HG02840 (cell line): Measurements from ENCODE around the gene ALX4.

ENCODE experiments used
- ATAC-seq: cut with Tn5 transposase; IDR thresholded peaks from one replicate; pipeline ENCODE4 v1.9.1; 2021; ENCODE audit warnings: mild to moderate bottlenecking, moderate library complexity, moderate number of reproducible peaks; ENCODE audit not compliant: unreplicated experiment, low FRiP score

ALX4 gene

DNA sequence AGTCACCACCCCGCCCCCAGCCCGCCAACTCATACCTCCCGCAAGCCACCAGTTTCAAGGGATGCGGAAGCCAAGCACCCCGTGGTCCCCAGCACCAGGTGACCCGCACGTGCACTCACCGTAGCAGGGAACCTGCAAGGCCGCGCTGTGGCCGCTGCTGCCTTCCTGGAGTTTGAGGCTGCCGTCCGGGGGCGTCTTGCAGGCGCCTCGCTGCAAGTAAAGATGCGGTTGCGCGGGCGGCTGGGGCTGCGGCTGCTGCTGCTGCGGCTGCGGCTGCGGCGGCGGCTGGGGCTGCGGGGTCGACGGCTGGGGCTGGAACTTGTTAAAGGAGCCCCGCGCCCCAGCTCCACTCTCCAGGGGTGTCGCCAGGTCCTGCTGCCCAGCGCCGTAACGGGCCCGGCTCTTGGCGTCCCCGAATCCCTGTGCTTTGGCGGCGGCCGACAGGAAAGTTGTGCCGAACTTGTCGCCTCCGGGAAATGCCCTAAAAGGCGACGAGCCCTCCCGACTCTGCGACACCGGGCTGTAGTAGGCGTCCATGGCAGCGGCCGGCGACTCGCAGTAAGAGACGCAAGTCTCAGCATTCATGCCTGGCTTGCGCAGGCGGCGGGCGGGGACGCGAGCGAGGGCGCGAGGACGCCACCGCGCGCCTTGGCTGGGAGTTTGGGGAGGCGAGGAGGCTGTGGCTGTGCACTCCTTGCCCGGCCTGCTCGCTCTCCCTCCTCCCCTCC is at the start of gene ALX4:
ALX4 (minus strand) TSS at position 662 of the 728 bp plus-strand sequence; CDS start at position 585, 77 bp downstream.
- no peak for ATAC-seq

- no peak for ATAC-seq
Measured at GRCh38 chr11:44359162-44359561, 49.2 kb upstream of the ALX4 start.

DNA sequence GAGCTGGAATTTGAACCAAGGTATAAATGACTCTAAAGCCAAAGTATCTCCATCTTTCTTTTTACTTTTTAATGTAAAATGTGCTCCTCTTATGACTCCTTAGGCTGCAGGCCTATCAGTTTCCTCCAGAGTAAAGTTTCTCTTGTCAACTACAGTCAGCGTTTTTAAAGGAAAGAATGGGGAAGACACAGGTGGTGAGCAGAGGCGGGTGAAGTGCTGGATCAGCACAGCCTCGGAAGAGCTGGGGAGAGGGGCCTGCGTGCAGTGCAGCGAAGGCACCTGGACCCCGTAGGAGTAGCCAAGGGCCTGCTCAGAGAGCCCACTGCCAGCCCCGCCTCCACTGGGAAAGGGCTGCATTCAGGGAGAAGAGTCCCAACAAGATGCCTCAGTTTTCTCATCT is 48.8 kb upstream of the ALX4 start:
- no peak for ATAC-seq

- ATAC-seq: no peak
Measured at GRCh38 chr11:44357711-44358110, 47.8 kb upstream of the ALX4 start.

DNA sequence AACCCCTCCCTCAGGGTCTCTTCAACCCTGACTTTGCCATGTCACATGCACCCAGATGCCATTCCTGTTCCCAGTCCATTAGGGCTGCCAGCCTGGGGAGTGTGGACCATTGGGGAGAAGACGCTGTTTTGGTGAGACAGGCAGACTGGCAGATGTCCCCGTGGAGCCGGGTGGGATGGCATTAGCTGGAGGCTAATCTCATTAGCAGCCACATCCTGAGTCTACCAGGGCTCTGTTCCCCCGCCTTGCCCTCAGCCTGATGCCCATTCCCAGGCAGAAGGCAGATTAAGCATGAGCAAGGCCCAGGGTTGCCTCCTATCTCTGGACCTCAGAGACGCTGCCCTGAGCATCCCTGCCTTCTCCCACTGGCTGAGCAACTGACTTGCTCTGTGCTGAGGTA is 46.4 kb upstream of the ALX4 start:
- no peak for ATAC-seq

- ATAC-seq: no peak
Measured at GRCh38 chr11:44351898-44352498, 42.1 kb upstream of the ALX4 start.

DNA sequence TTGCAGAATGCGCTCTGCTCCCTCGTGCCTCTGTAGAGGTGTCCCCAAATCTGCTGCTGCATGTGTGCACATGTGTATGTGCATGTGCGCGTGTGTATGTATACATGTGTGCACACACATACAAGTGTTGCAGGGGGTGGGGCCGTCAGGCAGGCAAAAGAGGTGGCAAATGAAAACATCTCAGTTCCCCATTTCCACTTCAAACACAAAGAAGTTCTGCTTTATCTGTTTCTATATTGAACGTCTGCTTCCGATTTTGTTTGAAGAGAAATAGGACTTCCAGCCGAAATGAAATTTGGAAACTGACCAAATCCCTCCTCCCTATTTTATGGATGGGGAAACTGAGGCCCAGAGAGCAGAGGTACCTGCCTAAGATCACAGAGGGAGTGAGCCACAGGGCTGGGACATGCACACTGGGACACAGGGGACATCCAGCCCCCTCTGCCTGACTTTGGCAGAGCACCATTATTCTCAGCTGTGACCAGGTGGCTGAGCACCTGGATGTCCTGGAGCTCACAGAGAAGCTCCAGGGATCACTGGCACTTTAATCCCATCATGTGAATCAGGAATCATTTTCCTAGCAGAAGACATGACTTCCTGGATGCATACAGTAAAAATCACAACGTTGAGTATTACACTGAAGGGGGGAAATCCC is 41.2 kb upstream of the ALX4 start:
- no peak for ATAC-seq

GRCh38 chr11:44349328-44349727 is 39.4 kb upstream of the ALX4 start:
- ATAC-seq: no peak

GRCh38 chr11:44348721-44349120 is 38.8 kb upstream of the ALX4 start:
- no peak for ATAC-seq

- no peak for ATAC-seq
Measured at GRCh38 chr11:44348114-44348513, 38.2 kb upstream of the ALX4 start.

DNA sequence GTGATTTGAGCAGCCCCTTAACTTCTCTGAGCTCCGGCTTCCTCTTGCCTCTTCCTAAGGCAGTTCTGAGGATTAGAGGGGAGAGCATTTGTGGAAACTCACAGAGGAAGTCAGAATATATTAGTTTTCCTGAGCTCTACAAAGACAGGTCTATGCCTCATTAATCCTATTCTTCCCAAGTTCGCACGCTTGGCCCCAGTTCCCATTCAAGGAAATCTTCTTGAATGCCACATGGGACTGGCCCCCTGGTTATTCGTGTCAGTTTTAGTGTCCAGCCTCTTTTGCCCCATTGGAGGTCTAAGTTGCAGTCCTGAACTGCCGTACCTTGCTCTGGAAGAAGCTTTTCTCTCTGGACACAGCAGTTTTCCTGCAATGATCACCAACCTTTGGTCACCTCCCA is 37.6 kb upstream of the ALX4 start:
- no peak for ATAC-seq

DNA sequence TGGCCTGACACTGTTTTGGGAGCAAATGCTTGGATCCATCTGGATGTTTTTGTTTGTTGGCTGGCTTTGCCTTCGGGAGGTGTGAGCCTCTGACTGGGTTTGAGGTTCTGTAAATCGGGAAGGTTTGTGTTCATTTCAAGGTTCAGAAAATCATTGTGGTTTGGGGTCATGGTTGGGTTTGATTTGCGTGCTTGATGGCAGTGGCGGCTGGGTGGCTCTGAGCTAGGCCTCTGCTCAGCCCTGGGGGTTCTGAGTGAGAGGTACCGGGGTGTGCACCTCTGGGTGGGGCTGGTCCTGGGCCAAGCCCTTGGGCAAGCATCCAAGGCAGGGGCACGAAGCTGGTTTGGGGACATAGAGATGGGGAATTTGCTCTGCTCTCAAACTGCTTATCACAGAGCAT is 37.0 kb upstream of the ALX4 start:
- no peak for ATAC-seq

- ATAC-seq: no peak
Measured at GRCh38 chr11:44345781-44346180, 35.8 kb upstream of the ALX4 start.

GRCh38 chr11:44344921-44345320 is 35.0 kb upstream of the ALX4 start:
- ATAC-seq: no peak

GRCh38 chr11:44344423-44344820 is 34.5 kb upstream of the ALX4 start:
- no peak for ATAC-seq

- no peak for ATAC-seq
Measured at GRCh38 chr11:44343778-44344422, 34.0 kb upstream of the ALX4 start.

GRCh38 chr11:44342616-44343015 is 32.7 kb upstream of the ALX4 start:
- ATAC-seq: no peak

DNA sequence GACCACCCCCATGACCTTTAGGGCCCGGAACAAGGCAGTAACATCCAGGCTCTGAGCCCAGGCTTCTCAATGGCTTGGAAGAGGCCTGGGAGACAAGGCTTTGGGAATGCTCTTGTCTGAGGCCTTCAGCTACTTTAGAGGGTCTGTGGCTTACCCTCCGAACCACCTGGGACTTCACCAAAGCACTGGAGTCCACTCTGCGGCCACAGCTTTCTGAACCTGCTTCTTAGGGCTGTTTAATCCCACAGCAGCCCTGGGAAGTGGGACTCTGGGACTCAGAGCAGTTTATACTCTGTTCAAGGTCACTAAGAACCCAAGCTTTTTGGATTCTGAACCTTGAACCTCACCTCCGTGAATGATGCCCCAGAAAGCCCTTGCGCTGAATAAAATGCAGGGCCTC is 30.7 kb upstream of the ALX4 start:
- ATAC-seq: no peak

DNA sequence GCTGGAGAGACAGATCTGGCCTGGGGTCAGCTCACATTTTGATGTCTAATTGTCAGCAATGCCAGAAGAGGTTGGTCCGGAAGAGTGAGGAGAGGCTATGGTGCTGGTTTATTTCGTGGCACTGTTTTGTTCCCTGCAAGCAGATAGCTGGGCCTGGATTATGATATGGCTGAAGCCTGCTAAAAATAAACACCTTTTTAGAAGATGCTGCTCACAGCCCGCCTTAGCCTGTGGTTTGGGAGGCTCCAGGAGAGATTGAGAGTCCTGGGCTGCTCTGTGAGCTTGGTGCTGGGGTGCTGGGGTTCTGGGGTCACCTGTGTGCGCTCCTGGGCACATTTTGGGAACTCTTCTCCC is 29.6 kb upstream of the ALX4 start:
- no peak for ATAC-seq

DNA sequence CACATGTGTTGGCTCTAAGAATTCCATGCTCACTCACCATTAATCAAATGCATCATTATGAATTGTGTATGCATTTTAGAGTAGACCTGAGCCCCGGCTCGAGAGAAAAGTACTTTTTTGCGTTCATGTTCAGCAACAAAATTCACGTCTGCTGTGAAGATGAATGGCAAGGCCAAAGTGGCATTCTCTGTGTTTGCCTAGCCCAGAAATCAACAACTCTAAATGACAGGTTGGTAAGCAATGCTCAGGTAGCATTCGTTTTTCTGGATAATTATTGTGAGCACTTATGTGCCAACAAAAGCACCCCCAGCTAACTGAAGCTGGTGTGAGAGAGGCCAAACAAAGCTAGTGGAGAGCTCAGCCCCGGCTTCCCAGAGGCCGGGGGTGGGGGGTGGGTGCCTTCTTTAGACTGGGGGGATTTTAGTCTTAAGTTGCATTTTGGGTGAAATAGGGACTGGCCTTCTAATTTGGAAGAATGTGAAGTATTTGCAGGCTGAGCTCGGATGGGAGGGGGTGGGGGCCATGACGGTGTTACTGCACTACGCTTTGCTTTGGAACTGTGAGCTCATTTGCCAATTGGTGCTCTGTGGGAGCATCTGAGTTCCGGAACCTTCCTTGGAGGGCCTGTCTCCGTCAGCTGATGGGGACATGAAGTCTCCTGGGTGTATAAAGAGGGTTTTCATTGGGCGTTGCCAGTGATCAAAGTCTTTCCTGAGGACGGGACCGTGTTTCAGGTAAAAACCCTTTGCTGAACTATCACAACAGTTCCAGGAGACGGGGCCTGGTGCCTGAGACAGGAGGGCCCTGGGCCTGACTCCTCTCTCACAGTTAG is 29.0 kb upstream of the ALX4 start:
- no peak for ATAC-seq

DNA sequence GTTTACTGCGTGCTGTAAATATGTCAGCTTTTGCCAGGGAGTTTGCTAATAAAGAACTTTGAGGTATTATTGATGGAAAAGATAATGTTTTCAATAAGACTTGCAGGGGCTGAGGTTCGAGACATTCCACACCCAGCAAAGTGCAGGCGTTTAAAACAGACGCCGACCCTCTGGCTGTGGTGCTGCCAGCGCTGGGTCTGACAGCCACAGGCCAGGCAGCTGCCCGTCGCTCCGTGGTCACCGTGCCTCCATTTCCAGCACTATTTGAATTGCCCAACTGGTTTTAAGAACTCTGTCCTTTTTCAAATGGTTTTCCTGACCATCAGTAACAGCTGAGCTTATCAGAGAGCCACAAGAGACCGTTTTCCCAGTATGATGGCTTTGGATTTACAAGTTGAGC is 28.1 kb upstream of the ALX4 start:
- ATAC-seq: no peak
